GM18951 (cell line): ENCODE measurements around the gene ZNF485.
"Not testable (repeated sequence)": the region's sequence is repeated elsewhere in the genome, so short reads cannot be mapped to it uniquely, and the experiment has no call there.

Source experiments
- POLR2A ChIP-seq: IDR thresholded peaks from 4 replicates; pipeline ENCODE4 v1.6.1; 2011; ENCODE audit warnings: mild to moderate bottlenecking; ENCODE audit not compliant: insufficient read length, insufficient read depth; ENCODE audit errors: extremely low read depth
- in situ Hi-C: fragments of 300-500 bp; cut with MboI; formaldehyde crosslinking; loops from one replicate; pipeline ENCODE4 v1.12.0; 2022; ENCODE audit warnings: low sequenced_read_pairs, mixed read lengths, inconsistent platforms; ENCODE audit not compliant: unreplicated experiment

ZNF485 gene

DNA sequence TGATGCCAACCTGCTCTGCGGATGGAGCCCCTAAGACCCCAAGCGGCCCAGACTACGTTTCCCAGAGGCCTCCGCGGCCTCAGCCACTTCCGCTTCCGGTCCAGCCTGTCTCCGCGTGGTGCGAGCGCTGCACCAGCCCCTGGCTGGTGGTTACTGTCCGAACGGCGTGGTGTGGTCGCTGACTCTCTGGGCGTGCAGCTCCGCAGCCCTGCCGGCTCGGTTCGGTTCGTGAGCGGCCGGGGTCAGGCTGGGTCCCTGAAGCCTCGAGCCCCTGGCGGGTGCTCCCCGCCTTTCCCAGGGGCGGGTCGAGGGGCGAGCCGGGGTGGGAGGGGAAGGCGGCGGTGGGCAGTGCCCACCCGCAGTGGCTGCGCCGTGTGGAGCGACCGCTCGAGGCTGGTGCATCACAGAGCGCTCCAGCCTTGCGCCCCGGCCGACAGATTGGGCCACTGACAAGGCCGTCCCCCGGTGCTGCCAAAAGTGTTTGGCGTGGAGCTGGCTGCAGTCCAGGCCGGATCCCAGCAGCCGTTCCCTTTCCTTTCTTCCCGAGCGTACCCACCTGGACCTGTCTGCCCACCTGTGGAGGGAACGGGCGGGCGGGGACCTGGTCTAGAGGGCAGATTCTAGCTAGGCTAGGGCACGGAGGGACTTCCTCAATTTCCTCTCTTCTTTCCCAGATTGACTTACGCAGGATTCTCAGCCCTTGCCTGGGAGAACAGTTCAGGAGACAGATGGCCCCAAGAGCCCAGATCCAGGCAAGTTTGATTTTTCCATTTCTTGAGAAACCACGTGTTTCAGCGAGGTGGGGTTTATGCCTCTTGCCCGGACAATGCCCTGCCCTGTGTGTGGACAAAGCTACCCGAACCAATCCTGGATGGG is at the start of gene ZNF485:
ZNF485 (plus strand) TSS at position 116 of the 876 bp plus-strand sequence; CDS start at position 729, 613 bp downstream.
- in situ Hi-C loops, result no loop called here
- TF ChIP-seq POLR2A, result peak; percentile 84

DNA sequence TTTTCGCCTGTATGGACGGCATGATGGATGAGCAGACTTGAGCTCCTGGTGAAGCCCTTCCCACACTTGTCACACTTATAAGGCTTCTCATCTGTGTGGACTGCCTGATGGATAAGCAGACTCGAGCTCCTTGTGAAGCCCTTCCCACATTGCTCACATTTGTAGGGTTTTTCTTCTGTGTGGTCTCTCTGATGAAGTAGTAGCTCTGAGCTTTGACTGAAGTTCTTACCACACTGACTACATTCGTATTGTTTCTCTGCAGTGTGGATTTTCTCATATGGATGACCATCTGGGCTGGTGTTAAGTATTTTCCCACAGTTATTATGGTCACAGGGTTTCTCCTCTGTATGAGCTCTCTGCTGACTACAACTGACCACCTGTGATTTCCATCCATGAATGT is 49.0 kb upstream of the ZNF485 start:
- in situ Hi-C loops, result no loop called here
- no peak for TF ChIP-seq POLR2A

GRCh38 chr10:43569681-43570080 is 36.6 kb upstream of the ZNF485 start:
- in situ Hi-C loops, result no loop called here
- TF ChIP-seq POLR2A, result no peak

DNA sequence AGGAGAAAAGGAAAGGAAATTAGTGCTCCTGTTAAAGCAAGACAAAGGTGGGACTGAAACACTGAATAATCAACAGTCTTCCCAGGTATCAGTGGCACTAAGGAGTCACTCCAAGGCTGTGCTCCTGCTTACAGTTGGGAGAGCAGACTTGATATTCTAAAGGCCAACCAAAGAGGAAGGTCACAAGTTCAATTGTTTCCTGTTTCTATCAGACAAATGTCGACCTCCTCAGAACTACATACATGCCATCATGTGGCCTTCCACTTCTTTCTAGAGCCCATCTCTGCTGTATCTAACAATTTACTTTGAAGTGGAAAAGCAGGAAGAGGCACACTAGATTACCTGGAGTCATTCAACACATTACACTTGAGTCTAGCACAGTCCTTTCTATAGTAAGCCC is 35.3 kb upstream of the ZNF485 start:
- in situ Hi-C loops, result no loop called here
- TF ChIP-seq POLR2A, result no peak

DNA sequence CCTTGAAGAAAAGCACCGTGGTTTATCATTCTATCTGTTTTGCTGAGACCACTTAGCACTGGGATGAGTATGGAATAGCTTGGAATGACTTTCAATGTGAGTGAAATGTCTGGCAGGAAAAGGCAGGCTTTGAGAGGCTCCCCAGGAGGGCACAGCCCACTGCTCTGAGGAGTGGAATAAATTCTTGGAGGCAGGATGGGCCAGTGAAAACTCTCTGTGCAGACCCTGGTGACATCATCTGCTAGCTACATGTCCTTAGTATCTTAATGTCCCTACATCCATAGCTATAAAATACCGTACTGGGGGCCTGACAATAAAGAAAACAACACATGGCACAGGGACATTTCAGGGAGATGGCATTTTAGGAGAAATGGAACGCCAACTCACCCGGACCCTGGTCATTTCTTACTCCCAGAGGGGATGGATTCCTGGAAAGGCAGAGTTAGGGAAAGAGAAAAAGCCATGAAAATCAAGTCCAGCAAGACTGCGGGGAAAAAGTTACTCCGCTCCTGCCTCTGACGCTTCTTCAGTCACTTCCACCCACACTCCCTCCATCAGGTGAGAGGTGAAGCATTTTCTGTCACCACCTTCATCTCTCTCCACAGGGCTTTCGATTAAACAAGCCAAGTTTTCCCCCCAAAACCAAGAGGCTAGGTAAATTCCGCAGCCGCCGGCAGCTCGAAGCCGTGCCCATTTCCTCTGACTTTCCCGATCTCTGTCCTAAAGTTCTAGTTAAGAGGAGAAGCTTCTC is 32.8 kb upstream of the ZNF485 start:
- in situ Hi-C loops, result no loop called here
- TF ChIP-seq POLR2A, result no peak

GRCh38 chr10:43574001-43574892 is 32.0 kb upstream of the ZNF485 start, which contains the start of gene ZNF239:
ZNF239 (minus strand) TSS chr10:43574616; CDS start chr10:43558079, 16,537 bp downstream.
- TF ChIP-seq POLR2A, result peak; percentile 45
- in situ Hi-C loops, result no loop called here

DNA sequence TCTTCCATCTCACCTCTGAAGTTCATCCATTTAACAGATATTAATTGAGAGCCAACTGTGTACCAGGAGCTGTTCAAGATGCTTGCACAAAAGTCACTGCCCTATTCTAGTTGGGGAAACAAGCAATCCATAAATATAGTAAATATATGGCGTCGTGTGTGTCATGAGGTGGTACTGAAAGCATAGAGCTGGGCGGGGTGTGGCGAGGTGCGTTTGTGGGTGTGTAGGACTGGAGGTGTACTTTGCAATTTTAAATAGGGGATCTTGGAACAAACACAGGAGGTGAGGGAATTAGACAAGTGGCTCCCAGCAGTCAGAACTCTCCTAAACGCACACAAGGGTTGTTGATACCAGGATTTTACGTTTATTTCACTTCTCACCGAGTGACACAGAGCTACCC is 31.3 kb upstream of the ZNF485 start:
- TF ChIP-seq POLR2A, result no peak
- in situ Hi-C loops, result no loop called here

DNA sequence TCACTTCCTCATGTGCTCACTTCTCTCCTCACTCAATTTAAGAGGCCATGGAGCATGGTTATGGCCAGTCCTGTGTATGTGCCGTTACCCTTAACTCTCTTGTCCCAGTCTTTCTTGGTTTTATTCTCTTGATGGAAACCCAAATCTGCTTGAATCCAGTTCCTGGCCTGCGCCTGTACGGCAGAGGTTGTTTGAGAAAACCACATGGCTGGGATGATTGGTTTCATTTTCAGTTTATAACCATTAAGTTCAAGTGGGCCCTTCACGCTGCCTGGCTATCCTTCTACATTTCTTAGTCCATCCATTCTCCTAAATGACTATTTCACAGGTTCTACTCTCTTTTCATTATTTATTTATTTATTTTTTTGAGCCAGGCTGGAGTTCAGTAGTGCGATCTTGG is 30.2 kb upstream of the ZNF485 start:
- in situ Hi-C loops, result no loop called here
- TF ChIP-seq POLR2A, result no peak

DNA sequence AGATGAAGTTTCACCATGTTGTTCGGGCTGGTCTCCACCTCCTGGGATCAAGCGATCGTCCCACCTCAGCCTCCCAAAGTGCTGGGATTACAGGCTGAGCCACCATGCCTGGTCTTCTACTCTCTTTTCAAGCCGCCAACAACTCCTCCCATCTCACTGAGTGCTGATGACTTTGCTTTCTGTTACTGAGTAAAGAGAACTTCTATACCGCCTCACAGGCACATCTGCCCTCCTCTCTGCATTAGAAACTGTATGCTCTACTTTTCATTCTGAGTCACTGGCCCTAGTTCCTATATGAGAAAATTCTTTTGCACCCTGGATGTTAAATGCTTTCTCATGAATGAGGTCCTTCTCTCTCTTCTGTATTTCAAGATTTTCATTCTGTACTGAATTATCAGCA is 29.7 kb upstream of the ZNF485 start:
- in situ Hi-C loops, result no loop called here
- no peak for TF ChIP-seq POLR2A

- in situ Hi-C loops, result no loop called here
- no peak for TF ChIP-seq POLR2A
These were observed 22.2 kb upstream of the ZNF485 start for GRCh38 chr10:43584051-43584450.

DNA sequence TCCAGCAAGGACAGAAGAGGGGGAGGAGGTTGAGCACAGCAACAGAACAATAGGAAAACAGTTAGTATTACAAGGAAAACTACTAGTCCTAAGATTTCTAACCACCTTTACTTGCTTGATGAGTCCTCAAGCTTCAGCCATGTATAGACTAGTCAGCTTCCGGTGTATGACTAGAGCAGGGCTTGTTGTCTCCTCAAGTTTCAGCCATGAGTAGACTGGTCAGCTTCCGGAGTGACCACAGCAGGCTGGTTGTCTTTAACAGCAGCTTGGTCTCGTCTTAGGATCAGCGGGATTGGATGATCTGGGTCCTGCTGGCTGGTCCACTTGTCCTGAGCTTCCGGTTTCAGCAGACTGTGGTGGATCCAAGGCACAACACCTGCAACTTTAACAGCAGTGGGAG is 21.2 kb upstream of the ZNF485 start:
- in situ Hi-C loops, result no loop called here
- no peak for TF ChIP-seq POLR2A

DNA sequence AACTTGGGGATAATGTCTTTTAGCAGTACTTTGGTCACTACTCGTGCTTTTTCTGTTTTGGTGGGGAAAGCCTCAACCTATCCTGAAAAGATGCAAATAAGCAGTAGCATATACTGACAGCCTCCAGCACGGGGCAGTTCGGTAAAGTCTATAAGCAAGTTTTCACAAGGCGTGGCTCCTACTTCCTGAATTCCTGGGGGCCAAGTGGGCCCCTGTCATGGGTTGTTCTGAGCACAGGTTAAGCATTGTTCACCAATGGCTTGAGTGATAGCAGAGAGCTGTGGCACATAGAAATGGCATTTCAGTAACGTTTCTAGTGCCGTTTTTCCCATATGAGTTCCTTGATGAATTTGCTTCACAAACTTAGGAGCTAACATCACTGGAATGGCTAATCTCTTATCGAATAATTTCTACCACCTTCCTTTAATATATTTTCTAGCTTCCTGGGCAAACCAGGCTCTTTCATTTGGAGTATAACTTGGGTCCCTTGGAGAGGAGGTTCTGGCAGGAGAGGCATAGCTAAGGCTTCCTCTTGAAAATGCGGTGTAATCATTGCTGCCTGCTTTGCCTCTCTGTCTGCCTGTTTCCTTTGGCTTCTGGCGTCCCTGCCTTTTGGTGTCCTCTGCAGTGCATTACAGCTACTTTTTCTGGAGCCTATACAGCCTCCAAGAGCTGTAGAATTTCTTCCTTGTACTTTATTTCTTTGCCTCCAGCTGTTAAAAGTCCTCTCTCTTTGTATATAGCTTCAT is 20.1 kb upstream of the ZNF485 start:
- in situ Hi-C loops, result no loop called here
- no peak for TF ChIP-seq POLR2A

GRCh38 chr10:43586730-43587115 is 19.5 kb upstream of the ZNF485 start:
- in situ Hi-C loops, result not testable (repeated sequence)
